ACHN (cell line): ENCODE measurements around the gene ZBED4.

Source experiments
- DNase-seq: peaks from one replicate; pipeline ENCODE4 v3.0.0-alpha.2; 2015
- in situ Hi-C: cut with HindIII; loops from 2 replicates; pipeline ENCODE4 v1.10.0; 2017; ENCODE audit warnings: low sequenced_read_pairs, low pct_ligation_motif_present, low pct_unique_long_range_greater_than_20kb

The ZBED4 gene

GRCh38 chr22:49936973-49937757 lies 83.5 kb downstream of the ZBED4 start:
- in situ Hi-C loops = no loop called here
- DNase-seq = no peak

- in situ Hi-C loops = no loop called here
- no peak for DNase-seq
These were observed 84.3 kb downstream of the ZBED4 start for GRCh38 chr22:49937758-49938564.

- no peak for DNase-seq
- in situ Hi-C loops = no loop called here
These were observed 85.0 kb downstream of the ZBED4 start for GRCh38 chr22:49938565-49939136.
